Brain pericyte (primary cell): ENCODE results near the gene PRKG1.
"Not testable (repeated sequence)": the region's sequence is repeated elsewhere in the genome, so short reads cannot be mapped to it uniquely, and the experiment has no call there.

Source experiments
- DNase-seq: peaks from one replicate; pipeline ENCODE4 v3.0.0-alpha.2; 2012; ENCODE audit warnings: low read depth, low spot score

Gene PRKG1

GRCh38 chr10:51985336-51985735, 911.0 kb downstream of the PRKG1 start:
- DNase-seq = no peak

DNA sequence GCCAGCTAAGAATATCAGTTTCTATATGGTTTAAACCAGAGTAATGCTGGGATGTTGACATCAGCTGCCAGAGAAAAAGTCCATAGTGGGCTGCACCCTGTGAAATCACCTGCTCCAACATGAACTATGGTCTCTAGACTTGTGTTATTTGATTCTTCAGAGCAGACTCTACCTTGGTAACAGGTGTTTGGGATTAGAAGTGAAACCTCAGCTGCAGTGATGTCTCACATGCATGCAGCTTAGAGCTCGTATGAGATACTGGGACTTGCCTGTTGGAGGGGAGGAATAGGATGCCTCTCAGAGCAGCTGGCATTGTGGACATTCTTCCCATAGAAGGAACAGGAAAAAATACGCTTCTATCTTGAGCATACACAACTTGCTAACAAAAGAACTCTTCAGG, 912.2 kb downstream of the PRKG1 start:
- DNase-seq = no peak

- DNase-seq = no peak
Measured at GRCh38 chr10:51993475-51993874, 919.2 kb downstream of the PRKG1 start.

DNA sequence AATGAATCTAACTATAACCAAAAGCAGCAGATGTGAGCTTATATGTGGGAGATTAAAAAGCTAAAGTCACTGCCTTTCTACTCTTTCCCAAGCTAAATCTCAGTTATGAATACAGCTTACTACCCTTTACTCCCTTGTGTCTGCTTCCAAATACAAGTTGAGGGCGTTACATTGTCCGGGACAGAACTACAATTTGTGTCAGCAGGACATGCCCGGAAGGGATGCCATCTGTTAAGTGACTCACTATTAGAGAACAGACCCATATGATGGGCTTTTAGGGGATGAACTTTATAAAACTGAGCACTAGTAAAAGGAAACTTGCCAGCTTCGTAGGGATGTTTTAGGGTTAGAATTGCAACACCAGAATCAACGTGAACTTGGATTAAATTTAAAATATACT, 924.8 kb downstream of the PRKG1 start:
- no peak for DNase-seq

DNA sequence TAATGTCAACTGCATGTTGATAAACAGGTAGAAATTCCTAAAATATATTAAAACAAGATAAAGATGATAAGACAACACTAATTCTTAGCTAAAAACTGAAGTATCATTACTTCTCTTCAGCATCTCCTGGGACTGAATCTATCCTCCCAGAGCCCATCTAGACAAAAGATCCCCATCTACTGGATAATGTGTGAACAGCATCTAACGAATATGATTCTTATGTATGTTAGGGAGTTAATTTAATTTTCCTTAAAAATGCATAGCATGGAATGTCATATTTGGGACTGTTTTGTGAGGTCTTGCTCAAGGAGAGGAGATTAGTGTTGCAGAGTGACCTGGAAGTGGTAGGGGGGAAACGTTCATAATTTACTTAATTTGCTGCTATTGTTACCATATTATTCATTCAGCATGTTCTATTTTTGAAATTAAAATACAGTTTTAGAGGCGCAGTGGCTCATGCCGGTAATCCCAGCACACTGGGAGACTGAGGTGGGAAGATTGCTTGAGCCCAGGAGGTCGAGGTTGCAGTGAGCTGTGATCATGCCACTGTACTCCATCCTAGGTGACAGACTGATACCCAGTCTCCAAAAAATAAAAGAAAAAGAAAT, 930.2 kb downstream of the PRKG1 start:
- peak; percentile 12 for DNase-seq

DNA sequence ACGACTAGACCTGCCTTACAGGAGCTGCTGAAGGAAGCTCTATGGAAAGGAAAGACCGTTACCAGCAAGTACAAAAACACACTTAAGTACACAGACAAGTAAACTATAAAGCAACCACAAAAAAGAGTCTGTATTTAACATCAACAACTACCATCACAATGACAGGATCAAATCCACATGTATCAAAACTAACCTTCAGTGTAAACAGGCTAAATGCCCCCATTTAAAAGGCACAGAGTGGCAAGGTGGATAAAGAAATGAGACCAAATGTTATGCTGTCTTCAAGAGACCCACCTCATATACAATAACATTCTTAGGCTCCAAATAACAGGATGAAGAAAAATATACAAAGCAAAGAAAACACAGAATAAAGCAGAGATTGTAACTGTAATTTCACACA, 932.8 kb downstream of the PRKG1 start:
- DNase-seq = no peak

DNA sequence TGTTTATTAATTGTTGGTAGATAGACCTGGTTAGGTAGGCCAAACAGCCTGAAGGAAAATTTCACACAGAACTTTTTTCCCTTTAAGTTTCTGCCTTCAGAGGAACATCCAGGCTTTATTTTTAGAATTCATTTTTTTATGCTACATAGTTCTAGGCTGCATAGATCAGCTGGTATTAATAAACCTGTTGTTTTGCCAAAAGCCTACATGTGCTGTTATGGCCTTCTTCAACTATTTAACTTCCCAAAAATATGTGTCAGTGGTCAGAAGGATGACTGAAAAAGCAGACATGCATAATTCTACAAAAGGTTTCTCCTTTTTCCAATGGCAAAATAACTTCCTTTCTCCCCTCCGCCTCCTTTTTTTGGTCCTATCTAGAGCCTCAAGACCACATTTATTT, 936.8 kb downstream of the PRKG1 start:
- DNase-seq = no peak

- DNase-seq = no peak
Measured at GRCh38 chr10:52019077-52019555, 944.8 kb downstream of the PRKG1 start.

GRCh38 chr10:52019656-52020055, 945.4 kb downstream of the PRKG1 start:
- no peak for DNase-seq

GRCh38 chr10:52020173-52020572, 945.9 kb downstream of the PRKG1 start:
- DNase-seq = no peak

DNA sequence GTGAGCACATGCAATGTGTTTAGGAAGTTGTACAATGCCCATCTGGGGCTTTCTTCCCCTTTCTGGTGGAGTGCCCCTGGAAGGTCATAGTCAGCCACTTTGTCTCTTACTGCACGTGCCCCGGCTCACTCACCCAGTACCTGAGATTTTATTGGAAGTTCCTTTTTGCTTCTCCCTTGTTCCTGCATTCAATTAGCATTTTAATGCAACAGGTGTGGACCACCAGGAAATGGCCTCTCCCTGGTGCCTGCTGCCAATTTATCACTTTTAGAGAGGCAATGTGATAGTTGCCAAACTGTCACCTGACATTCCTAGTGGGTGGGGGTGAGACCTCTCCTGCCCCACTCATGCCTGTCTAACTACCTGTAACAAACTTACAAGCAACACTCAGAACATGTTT, 946.4 kb downstream of the PRKG1 start:
- no peak for DNase-seq

- DNase-seq = no peak
Measured at GRCh38 chr10:52027055-52027705, 952.9 kb downstream of the PRKG1 start.

DNA sequence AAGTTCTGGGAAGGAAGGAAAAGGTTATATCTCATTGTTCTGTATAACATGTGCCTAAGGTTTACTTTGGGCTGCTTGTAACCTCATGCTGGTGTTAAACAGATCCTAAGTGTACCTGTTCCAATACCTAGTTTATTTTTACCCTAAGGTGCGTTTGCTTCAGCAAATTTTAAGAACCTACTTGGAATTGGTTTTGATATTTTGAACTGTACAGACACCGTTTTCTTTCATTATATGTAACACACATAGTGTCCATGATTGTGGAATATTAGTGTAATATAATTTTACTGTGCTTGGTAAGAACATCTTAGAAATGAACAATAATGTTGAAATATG, 954.2 kb downstream of the PRKG1 start:
- no peak for DNase-seq

GRCh38 chr10:52029628-52030027, 955.3 kb downstream of the PRKG1 start:
- no peak for DNase-seq

- DNase-seq = no peak
Measured at GRCh38 chr10:52030051-52030790, 955.9 kb downstream of the PRKG1 start.

GRCh38 chr10:52030975-52031374, 956.7 kb downstream of the PRKG1 start:
- DNase-seq = no peak

GRCh38 chr10:52031771-52032170, 957.5 kb downstream of the PRKG1 start:
- DNase-seq = no peak

DNA sequence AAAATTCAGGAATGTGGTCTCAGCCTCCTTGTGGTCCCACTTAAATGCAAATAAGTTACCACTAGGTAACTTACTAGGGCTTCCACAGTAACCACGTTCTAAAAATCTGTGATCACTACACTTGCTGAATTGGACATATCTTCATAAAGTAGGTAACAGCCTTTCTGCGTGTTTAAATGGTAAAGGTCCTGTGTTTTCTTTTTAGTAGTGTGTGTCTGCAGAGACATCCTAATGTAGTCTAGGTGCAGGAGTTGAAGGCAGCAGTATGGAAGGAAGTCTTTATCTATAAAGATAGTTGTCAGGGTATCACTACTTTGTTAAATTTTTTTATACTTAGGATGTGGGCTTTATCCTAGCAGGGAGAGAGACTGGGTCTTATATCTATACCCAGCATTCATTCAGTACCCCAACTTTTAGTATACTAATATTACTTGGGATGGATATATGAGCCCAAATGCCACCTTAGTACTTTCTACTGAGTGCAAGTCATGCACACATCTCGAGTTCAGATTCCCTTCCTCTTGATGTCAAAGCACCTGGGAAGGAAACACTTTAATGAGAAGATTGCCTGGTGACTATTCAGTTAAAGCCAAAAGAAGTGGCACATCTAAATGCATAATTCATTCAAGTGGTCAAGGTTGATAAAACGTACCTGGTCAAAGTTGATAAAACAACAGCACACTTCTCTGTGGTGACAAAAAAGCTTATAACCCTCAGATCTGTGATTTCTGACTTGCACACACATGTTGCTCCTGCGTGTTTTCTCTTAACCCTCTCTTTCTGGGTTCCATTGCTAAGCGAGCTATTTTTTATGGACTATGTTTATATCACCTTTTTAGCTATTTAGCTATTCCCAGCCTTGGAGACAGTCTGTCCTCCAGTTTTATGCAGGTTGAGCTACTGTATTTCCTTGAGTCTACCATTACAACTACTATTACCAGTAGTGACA, 958.7 kb downstream of the PRKG1 start:
- DNase-seq = no peak

DNA sequence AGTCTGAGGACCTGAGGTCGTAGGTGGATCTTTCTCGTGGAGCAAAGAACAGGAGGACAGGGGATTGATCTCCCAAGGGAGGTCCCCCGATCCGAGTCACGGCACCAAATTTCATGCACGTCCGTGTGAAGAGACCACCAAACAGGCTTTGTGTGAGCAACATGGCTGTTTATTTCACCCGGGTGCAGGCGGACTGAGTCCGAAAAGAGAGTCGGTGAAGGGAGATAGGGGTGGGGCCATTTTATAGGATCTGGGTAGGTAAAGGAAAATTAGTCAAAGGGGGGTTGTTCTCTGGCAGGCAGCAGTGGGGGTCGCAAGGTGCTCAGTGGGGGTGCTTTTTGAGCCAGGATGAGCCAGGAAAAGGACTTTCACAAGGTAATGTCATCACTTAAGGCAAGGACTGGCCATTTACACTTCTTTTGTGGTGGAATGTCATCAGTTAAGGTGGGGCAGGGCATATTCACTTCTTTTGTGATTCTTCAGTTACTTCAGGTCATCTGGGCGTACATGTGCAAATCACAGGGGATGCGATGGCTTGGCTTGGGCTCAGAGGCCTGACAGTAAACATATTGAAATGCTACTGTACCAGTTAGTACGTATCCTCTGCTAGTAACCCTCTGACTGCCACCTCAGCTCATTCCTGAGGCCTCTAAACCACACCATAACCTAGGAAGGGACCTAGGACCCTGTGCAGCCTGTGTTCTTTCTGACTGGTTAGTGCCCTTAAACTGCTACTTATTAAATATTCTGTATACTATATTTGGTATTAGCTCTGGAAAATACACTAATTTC, 964.9 kb downstream of the PRKG1 start:
- not testable (repeated sequence) for DNase-seq

DNA sequence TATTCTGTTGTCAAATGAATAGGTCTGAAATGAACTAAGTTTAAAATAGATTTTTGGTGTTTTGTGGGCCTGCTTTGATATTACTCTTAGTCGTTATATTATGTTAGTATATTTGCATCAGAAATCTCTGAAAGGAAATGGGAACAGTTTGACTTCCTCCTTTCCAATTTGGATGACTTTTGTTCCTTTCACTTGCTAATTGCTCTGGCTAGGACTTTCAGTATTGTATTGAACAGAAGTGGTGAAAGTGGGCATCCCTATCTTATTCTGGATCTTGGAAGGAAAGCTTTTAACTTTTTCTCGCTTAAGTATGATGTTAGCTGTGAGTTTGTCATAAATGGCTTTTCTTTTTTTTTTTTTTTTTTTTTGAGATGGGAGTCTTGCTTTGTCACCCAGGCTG, 966.2 kb downstream of the PRKG1 start:
- DNase-seq = no peak

DNA sequence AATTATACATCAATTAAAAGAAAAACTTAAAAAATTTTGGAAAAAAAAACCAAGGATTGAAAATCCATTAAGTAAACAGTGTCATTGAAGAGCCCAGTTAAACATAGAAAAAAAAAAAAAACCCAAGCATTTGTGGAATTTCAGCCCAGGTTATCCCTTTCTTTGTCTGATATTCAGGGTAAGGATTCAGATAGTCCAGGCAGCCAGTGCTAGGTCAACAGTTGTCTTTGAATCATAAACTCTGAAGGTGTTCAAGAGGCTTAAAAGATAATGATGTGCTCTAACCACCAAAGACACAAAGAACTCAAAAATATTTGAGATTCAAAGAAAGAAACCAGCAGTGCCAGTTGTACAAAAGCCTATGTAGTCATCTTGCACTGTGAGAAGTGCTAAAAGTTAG, 969.5 kb downstream of the PRKG1 start:
- no peak for DNase-seq
